Skin epidermis (tissue), 12 donors: ENCODE results near the gene CD74.
A peak's percentile ranks its signal among the peaks of the same experiment; 100 is the strongest.

ENCODE experiments used
- H3K27ac ChIP-seq, 21 experiments: fragments of 200-600 bp; sonication (generic) in 11 of 21; one replicate each; pipeline ENCODE4 v1.5.0; 2020; ENCODE audit warnings: mild to moderate bottlenecking in 3 of 21, inconsistent platforms in 2 of 21, moderate library complexity in 2 of 21
- H3K4me3 ChIP-seq, 7 experiments: fragments of 200-600 bp; sonication (generic) in 2 of 7; one replicate each; pipeline ENCODE4 v1.5.0; 2020; ENCODE audit warnings: inconsistent platforms in 2 of 7, mild to moderate bottlenecking in 2 of 7, moderate library complexity in 1 of 7

The CD74 gene

GRCh38 chr5:150400316-150401075, 12.2 kb downstream of the CD74 start:
- H3K4me3 ChIP-seq, result no peak overlapping the region
- H3K27ac ChIP-seq, result no peak overlapping the region

DNA sequence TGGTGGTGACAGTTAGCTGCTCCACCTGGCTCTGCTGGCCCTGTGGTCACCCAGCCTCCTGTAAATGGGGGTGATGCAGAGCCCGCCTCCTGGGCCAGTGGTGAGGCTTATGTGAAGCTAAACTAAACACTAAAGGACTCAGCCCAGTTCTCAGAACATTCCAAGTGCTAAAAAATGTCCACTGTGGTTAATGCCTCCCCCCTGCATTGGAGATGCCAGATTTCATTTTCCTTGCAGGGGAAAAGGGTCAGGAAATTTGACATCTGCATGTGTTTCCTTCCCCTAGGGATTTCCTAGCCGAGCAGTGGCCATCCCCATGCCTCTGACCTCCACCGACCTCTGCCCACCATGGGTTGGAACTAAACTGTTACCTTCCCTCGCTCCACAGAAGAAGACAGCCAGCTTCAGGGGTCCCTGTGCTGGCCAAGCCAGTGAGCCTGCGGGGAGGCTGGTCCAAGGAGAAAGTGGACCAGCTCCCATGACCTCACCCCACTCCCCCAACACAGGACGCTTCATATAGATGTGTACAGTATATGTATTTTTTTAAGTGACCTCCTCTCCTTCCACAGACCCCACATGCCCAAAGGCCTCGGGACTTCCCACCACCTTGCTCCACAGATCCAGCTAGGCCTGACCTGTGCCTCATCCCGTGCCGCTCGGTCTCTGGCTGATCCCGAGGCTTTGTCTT, 13.0 kb downstream of the CD74 start:
- H3K27ac ChIP-seq, result no peak overlapping the region
- no peak overlapping the region for H3K4me3 ChIP-seq

DNA sequence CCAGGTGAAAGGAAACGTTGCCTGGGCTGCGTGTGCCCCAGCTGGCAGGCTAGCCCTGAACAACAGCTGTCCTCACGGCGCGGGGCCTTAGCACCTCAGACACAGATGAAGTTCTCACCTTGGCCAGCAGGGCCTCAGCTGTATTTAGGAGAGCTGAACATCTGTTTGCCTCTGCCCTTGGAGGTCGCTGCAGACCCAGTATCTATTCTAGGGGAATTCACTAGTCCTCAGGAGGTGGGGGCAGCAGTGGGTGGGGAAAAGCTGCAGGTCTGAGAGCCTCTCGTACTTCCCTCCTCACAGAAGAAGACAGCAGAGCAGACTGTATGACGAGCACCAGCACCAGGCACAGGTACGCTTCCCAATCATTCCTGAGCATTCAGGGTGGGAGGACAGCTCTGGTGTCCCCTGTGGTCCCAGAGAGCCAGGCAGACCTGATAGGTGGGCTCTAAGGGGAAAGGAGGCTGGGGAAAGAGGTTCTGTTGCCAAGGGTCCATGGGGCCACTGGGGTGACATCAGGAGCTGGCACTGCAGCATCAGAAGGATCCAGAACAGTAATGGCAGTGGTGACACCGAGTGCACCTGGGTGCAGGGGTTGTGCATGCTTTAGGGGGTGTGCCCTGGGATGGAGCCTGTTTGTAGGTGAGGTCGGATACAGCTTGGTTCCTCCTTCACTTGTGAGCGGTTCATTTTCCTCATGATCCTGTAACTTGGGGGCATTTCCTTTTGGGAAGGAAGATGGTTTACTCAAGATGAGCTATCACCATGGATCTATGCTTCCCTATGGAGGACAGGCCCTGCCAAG, 13.8 kb downstream of the CD74 start:
- Histone ChIP-seq H3K27ac (peak overlapping the region in 3 of 21 experiments; percentile 9 to 42 (median 9)), H3K4me3 (no peak overlapping the region)

DNA sequence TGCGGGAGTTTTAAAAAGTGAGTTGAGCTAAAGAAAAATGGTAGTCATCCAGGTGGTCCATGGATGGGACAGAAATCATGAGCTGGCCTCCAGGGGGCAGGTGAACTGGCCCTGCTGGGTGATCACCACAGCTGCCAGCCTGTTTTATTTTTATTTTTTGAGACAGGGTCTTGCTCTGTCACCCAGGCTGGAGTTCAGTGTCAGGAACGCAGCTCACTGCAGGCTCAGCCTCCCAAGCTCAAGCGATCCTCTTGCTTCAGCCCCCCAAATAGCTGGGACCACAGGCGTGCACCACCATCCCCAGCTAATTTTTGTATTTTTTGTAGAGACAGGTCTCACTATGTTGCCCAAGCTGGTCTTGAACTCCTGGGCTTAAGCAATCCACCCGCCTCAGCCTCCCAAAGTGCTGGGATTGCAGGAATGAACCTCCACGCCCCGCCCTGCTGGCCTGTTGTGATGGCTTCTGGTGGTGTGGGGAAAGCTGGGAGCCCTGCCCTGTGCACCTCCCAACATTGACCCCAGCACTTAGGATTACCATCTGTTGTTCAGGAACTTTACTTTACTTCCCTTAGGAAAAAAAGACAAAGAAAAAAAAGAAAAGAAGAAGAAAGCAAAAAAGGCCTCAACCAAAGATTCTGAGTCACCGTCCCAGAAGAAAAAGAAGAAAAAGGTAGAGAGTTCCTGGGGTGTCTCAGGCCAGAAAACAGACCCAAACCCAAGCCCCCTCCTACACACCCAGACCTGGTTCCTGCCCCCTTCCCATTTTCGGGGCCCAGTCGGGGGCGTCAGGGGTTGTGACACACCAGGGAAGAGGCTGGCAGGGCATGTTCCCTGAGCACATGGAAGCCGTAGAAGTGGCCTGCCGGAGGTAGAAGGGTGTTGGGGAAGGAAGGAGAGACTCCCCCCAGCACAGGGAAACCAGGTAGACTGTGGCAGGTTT, 14.7 kb downstream of the CD74 start:
- Histone ChIP-seq H3K4me3 (no peak overlapping the region), H3K27ac (peak overlapping the region in 2 of 21 experiments; percentile 9 to 42)

DNA sequence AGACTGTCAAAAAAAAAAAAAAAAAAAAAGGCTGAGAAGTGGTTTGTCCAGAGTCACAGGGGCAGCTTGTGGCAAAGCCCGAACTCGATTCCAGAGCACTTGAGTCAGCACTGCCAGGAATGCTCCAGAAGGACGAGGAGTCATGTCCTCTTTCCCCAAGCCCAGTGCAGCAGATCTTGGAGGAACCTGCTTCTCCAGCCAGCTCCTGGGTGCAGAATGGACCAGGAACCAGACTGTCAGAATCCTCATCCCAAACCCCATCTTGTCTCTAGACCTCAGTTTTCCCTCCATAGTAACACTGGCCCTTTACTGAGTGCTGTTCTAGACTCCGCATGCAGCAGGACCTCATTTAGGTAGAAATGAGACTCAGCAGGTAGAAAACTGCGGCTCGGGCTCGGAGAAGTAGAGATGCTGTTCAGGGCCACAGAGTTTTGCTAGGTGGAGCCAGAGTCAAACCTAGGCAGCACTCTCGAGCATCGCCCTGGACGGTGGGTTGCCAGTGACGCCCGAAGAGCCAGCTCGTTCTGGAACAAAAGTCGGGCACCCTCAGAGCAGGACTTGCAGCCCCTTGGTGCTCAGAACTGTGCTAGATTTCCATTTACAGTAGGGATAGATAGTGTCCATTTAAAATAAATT, 15.4 kb downstream of the CD74 start:
- Histone ChIP-seq H3K4me3 (no peak overlapping the region), H3K27ac (no peak overlapping the region)

GRCh38 chr5:150396267-150396666, 16.4 kb downstream of the CD74 start:
- Histone ChIP-seq H3K27ac (no peak overlapping the region), H3K4me3 (no peak overlapping the region)

GRCh38 chr5:150395688-150395975, 17.1 kb downstream of the CD74 start:
- H3K27ac ChIP-seq, result no peak overlapping the region
- H3K4me3 ChIP-seq, result no peak overlapping the region

- H3K4me3 ChIP-seq, result no peak overlapping the region
- H3K27ac ChIP-seq, result no peak overlapping the region
These were observed 17.6 kb downstream of the CD74 start for GRCh38 chr5:150394912-150395687.

- no peak overlapping the region for H3K4me3 ChIP-seq
- no peak overlapping the region for H3K27ac ChIP-seq
These were observed 18.6 kb downstream of the CD74 start for GRCh38 chr5:150394131-150394530.

DNA sequence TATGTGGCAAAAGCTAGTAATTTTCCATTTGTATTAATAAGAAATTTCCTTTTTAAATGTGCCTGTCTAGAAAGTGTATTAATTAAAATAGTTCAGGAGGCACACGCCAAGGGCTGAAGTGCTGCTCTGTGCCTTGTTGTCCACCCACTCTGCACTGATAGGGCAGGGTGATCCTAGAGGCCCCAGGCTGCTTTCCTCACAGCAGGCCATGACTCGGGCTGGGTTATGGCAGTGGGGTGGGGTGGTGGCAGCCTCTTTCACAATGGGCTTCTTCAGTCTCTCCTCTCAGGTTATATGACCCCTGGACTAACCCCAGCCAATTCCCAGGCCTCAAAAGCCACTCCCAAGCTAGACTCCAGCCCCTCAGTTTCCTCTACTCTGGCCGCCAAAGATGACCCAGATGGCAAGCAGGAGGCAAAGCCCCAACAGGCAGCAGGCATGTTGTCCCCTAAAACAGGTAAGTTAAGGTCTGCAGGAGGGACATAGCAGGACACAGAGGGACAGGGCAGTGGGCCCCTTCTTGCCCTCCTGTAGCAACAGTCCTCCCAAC, 19.5 kb downstream of the CD74 start:
- H3K27ac ChIP-seq, result no peak overlapping the region
- no peak overlapping the region for H3K4me3 ChIP-seq

GRCh38 chr5:150392680-150393079, 20.0 kb downstream of the CD74 start:
- no peak overlapping the region for H3K27ac ChIP-seq
- H3K4me3 ChIP-seq, result no peak overlapping the region

DNA sequence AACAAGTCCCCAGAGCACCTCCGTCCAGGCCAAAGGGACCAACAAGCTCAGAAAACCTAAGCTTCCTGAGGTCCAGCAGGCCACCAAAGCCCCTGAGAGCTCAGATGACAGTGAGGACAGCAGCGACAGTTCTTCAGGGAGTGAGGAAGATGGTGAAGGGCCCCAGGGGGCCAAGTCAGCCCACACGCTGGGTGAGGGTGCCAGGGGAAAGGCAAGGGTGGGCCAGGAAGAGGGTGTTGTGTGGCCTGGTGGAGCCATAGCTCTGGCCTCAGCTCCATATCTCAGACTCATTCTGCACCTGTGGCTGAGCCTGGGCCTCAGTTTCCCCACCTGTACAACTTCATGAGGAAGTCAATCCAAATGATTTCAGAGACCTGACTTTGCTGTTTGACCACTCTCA, 20.7 kb downstream of the CD74 start:
- H3K4me3 ChIP-seq, result no peak overlapping the region

GRCh38 chr5:150391064-150391834, 21.5 kb downstream of the CD74 start:
- no peak overlapping the region for H3K4me3 ChIP-seq
- no peak overlapping the region for H3K27ac ChIP-seq

More for the DNA sequence above, 20.7 kb downstream of the CD74 start:
- no peak overlapping the region for H3K27ac ChIP-seq

DNA sequence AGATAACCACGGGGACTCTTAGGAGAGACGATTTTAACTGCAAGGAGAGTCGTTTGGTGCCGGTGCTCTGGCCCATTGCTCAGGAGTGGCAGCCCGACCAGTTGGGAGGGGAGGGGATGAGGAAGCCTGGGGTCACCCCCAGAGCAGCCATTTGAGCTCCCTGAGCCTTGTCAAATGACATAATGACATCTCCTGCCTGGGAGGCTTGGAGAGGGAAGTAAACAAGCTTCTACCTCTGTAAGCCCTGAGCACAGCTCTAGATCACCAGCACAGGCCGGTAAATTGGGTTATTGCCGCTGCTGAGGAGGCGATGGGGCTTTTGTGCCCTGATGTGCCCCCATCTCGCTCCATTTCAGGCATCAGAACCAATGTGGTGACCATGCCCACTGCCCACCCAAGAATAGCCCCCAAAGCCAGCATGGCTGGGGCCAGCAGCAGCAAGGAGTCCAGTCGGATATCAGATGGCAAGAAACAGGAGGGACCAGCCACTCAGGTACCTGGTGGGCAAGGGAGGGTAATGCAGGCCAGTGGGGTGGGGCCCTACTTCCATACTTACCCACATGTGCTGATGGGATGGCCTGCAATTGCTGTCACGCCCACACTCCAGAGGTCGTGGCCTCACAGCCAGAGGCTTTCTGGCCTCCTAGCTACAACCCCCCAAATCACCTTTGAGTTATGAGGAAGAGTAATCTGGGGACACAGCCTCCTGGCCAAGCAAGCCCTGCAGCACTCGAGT, 23.0 kb downstream of the CD74 start:
- H3K4me3 ChIP-seq, result no peak overlapping the region

DNA sequence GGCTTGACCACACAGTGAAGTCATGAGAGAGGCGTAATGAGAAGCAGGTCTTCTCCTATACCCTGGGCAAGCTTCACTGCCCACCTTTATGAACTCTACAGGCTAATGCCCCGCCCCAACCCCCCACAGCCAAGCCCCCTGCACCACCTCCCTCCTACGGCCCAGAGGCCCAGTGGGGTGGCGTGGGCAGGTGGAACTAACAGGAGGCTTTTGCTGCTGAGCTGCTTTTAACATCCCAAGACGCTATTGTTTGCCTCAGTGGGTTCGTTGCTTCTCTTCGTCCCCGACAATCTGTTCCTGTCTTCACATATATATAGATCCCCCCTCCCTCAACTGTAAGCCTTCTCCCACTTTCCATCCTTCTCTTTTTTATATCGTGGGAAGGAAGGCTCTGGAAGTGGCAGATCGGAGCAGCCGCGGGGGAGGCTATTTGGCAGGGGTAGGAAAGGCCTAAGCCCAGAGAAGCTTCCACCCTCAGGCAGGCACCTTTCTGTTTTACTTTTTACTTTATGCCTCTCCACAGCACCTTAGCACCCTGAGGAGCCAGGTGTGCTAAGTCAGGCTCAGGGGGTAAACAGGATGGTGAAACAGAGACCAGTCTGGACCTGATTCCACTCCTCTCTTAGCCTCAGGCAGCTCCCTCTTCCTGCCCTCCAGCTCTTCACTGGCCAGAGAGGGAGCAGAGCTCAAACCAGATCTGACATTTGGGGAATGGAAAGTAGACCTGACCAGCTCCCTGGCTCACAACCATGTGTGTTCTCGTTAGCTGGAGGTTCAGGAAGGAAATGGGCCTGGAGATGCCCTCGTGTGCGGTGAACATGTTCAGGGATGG, 26.5 kb downstream of the CD74 start:
- H3K4me3 ChIP-seq, result no peak overlapping the region
- H3K27ac ChIP-seq, result no peak overlapping the region

More for the DNA sequence above, 23.0 kb downstream of the CD74 start:
- no peak overlapping the region for H3K27ac ChIP-seq

DNA sequence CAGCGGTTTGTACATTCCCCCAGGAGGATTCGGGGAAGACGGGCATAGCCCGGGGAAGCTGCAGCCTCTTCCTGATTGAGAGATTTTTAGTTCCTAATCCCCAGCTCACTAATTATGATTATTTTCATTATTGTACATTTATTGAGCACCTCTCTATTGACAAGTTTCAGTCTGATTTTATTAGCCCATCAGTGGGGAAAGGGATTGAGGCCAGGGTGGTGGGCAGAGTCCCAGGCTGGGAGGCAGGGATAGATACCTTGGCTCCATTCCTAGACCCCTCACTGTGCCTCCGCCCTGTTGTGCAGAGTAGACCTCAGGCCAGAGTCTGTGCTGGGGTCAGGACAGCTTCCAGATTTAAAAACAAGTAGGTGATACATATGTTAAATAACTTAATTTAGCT, 28.0 kb downstream of the CD74 start:
- no peak overlapping the region for H3K27ac ChIP-seq
- no peak overlapping the region for H3K4me3 ChIP-seq
